ENCODE data around the gene TXLNA.
A peak's percentile ranks its signal among the peaks of the same experiment; 100 is the strongest.

Gene TXLNA

GRCh38 chr1:32215629-32216480 lies 36.4 kb downstream of the TXLNA start:
- TF ChIP-seq CTCF (conservative IDR thresholded peaks at IDR 0.05; ENCODE audit: low read length): peak; percentile 86
- H3K4me3 ChIP-seq (ENCODE audit: low read length): no peak overlapping the region
- DNase-seq (ENCODE audit: low read depth): peak; percentile 64

GRCh38 chr1:32216566-32216965 lies 37.1 kb downstream of the TXLNA start:
- DNase-seq (ENCODE audit: low read depth): no peak
- H3K4me3 ChIP-seq (ENCODE audit: low read length): no peak overlapping the region
- no peak for TF ChIP-seq CTCF (conservative IDR thresholded peaks at IDR 0.05; ENCODE audit: low read length)

DNA sequence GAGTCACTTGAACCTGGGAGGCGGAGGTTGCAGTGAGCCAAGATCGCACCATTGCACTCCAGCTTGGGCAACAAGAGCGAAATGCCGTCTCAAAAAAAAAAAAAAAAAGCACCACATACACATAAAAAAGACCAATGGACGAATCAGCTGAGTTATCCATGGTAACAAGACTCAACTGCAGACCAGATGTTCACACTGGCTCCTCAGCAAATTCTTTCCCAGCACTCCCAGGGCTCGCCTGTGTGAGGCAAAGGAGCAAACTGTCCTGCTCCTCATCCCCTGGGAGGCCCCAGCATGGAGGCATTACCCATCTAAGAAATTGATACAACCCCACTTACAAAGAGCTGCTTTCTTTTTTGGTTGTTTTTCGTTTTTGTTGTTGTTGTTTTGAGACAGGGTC lies 39.5 kb downstream of the TXLNA start:
- DNase-seq (ENCODE audit: low read depth): peak; percentile 92
- H3K4me3 ChIP-seq (ENCODE audit: low read length): no peak overlapping the region
- peak; percentile 15; the same call in 1 of the 2 replicates for TF ChIP-seq CTCF (conservative IDR thresholded peaks at IDR 0.05; ENCODE audit: low read length)

DNA sequence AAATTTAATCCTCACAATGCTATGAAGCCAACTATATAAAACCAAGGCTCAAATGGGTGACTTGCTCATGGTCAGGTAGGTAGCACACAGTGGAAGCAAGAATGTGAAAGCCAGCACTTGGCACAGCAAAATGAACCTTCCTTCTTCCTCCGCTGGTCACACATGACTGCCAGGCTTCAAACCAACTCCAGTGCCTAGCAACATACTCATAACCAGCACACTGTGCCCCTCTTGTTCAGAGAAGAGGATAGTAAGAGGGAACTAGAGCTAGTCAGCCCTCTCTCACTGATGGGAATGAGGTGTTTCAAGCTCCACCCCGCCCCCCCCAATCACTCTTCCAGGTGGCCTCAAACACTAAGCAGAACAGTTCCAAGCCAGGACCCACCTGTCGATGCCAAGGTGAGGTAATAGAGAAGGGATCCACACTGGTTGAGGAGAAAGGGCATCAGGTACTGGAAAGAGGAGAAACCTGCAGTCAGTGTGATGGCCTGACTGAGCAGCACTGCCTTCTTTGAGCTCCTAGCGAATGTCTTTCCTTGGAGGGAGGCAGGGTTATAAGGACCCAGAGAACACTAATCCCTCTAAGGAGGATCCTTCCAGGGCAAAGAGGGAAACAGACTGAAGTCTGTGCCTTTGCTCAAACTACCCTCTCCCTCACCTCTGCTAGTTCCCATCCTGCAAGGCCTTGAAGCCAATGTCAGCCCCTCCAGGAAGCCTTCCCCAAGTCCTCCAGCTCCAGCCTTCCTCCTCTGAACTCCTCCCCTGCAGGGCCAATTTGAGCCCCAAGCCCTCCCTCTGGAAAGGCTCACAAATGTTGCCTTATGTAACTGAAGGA lies 41.5 kb downstream of the TXLNA start:
- TF ChIP-seq CTCF (conservative IDR thresholded peaks at IDR 0.05; ENCODE audit: low read length): no peak
- H3K4me3 ChIP-seq (ENCODE audit: low read length): peak overlapping the region; percentile 96
- no peak for DNase-seq (ENCODE audit: low read depth)

- DNase-seq (ENCODE audit: low read depth): no peak
- TF ChIP-seq CTCF (conservative IDR thresholded peaks at IDR 0.05; ENCODE audit: low read length): no peak
Observed at GRCh38 chr1:32221581-32221979, 42.1 kb downstream of the TXLNA start.

GRCh38 chr1:32221980-32222755 lies 42.7 kb downstream of the TXLNA start, which contains the start of the genes EIF3I and TMEM234:
Gene EIF3I, plus strand, starts transcription at chr1:32222407. Its CDS starts 35 bp downstream, at chr1:32222442.
Gene TMEM234, minus strand, starts transcription at chr1:32222353. Its CDS starts 31 bp downstream, at chr1:32222322.
- DNase-seq (ENCODE audit: low read depth): peak; percentile 91
- TF ChIP-seq CTCF (conservative IDR thresholded peaks at IDR 0.05; ENCODE audit: low read length): no peak
- H3K4me3 ChIP-seq (ENCODE audit: low read length): peak within 1 kb of the TSS; percentile 96

More at GRCh38 chr1:32221581-32221979, 42.1 kb downstream of the TXLNA start:
- H3K4me3 ChIP-seq (ENCODE audit: low read length): peak overlapping the region; percentile 96
